A673 (cell line): ENCODE data around the gene KCMF1.

Source experiments
- CTCF ChIP-seq: fragments of 300-800, 200-600 bp; sonication (generic); conservative IDR thresholded peaks from 2 replicates; pipeline ENCODE4 v1.5.1; 2017; ENCODE audit warnings: low read depth, mild to moderate bottlenecking, antibody characterized with exemption, low read length, moderate library complexity, mixed read lengths
- EZH2 ChIP-seq: fragments of 200-600 bp; sonication (generic); IDR thresholded peaks from 2 replicates; pipeline ENCODE4 v1.6.1; 2017; ENCODE audit warnings: borderline replicate concordance, low read depth, mild to moderate bottlenecking, mixed read lengths, antibody characterized with exemption, low read length; ENCODE audit not compliant: poor library complexity, severe bottlenecking

- no peak for TF ChIP-seq EZH2
- no peak for TF ChIP-seq CTCF
Observed at GRCh38 chr2:84965192-84965516, 5.8 kb upstream of the KCMF1 start.
